Karpas-422 (cell line): Measurements from ENCODE around the gene OLFML2B. TPM values are rescaled to one million over a fixed set of nuclear protein-coding genes. Genes with fewer than 3 reads are reported as not detected.

Experiments used
- DNase-seq: peaks from one replicate; pipeline ENCODE4 v3.0.0-alpha.2; 2015
- H2AFZ ChIP-seq: fragments of 200-600 bp; sonication (generic); 2 replicates; pipeline ENCODE4 v1.6.1; 2014; ENCODE audit warnings: antibody characterized with exemption, low read length, mixed read lengths
- H3K27ac ChIP-seq: fragments of 200-600 bp; sonication (generic); 2 replicates; pipeline ENCODE4 v1.5.1; 2014; ENCODE audit warnings: mild to moderate bottlenecking, low read length, moderate library complexity
- H3K27me3 ChIP-seq: fragments of 200-600 bp; sonication (generic); 2 replicates; pipeline ENCODE4 v1.6.1; 2014; ENCODE audit warnings: low read length, mixed read lengths
- H3K36me3 ChIP-seq: fragments of 200-600 bp; sonication (generic); 2 replicates; pipeline ENCODE4 v1.6.1; 2014; ENCODE audit warnings: low read length, mixed read lengths; ENCODE audit not compliant: insufficient read depth
- H3K4me1 ChIP-seq: fragments of 200-600 bp; sonication (generic); 2 replicates; pipeline ENCODE4 v1.6.1; 2014; ENCODE audit warnings: mild to moderate bottlenecking, low read length, mixed read lengths
- H3K4me2 ChIP-seq: fragments of 200-600 bp; sonication (generic); 2 replicates; pipeline ENCODE4 v1.6.1; 2014; ENCODE audit warnings: low read length, low read depth, mild to moderate bottlenecking; ENCODE audit not compliant: poor library complexity, severe bottlenecking
- H3K4me3 ChIP-seq: fragments of 200-600 bp; sonication (generic); 2 replicates; pipeline ENCODE4 v1.5.1; 2014; ENCODE audit warnings: mild to moderate bottlenecking, antibody characterized with exemption, low read length, mixed read lengths
- H3K79me2 ChIP-seq: fragments of 200-600 bp; sonication (generic); 2 replicates; pipeline ENCODE4 v1.6.1; 2014; ENCODE audit warnings: mild to moderate bottlenecking, low read length, mixed read lengths
- H3K9ac ChIP-seq: fragments of 200-600 bp; sonication (generic); 2 replicates; pipeline ENCODE4 v1.6.0; 2014; ENCODE audit warnings: low read length
- H3K9me2 ChIP-seq: fragments of 200-600 bp; sonication (generic), shearing (Covaris generic); replicated peaks from 2 replicates; pipeline ENCODE4 v1.6.0; 2014; ENCODE audit warnings: mild to moderate bottlenecking, low read length, moderate library complexity; ENCODE audit not compliant: insufficient read depth
- H3K9me3 ChIP-seq: fragments of 300-700, 200-600 bp; sonication (generic); 2 replicates; pipeline ENCODE4 v1.6.1; 2014; ENCODE audit warnings: low read length, mixed read lengths
- H4K20me1 ChIP-seq: fragments of 200-600 bp; sonication (generic); 2 replicates; pipeline ENCODE4 v1.6.1; 2014; ENCODE audit warnings: mild to moderate bottlenecking, antibody characterized with exemption, low read length, low read depth; ENCODE audit not compliant: insufficient read depth
- total RNA-seq: library from RNA; depleted of rRNA; stranded (reverse); fragments of >200 nt; shearing (Covaris generic); gene quantifications from 2 replicates; pipeline ENCODE4 v1.2.3, GENCODE V29; 2014; ENCODE audit warnings: low replicate concordance

The OLFML2B gene
- total RNA-seq, 1 experiment from 2014 or later: not detected

GRCh38 chr1:162046921-162047320, 23.3 kb upstream of the OLFML2B start:
- no peaks in the 10 kb centered on the region for H3K9me3 ChIP-seq
- H4K20me1 ChIP-seq: no peaks in the 10 kb centered on the region
- no peaks in the 10 kb centered on the region for H3K79me2 ChIP-seq
- no peak overlapping the region for H3K4me2 ChIP-seq
- H3K27ac ChIP-seq: no peak overlapping the region
- no peaks in the 10 kb centered on the region for H3K36me3 ChIP-seq
- DNase-seq: no peak
- H3K4me1 ChIP-seq: peaks cover 13% of the 10 kb centered on the region
- no peak overlapping the region for H2AFZ ChIP-seq
- no peaks in the 10 kb centered on the region for H3K27me3 ChIP-seq
- no peaks in the 10 kb centered on the region for H3K9me2 ChIP-seq
- H3K4me3 ChIP-seq: no peak overlapping the region
- no peak overlapping the region for H3K9ac ChIP-seq

- Histone ChIP-seq H3K9me2 (no peaks in the 10 kb centered on the region), H3K4me2 (no peak overlapping the region), H3K27ac (no peak overlapping the region)
Measured at GRCh38 chr1:162042361-162042760, 18.7 kb upstream of the OLFML2B start.

GRCh38 chr1:162040657-162041056, 17.0 kb upstream of the OLFML2B start:
- H3K4me3 ChIP-seq: no peak overlapping the region

More at GRCh38 chr1:162042361-162042760, 18.7 kb upstream of the OLFML2B start:
- peaks cover 18% of the 10 kb centered on the region for H3K4me1 ChIP-seq
- no peak for DNase-seq
- H2AFZ ChIP-seq: no peak overlapping the region
- no peak overlapping the region for H3K9ac ChIP-seq
- H3K27me3 ChIP-seq: no peaks in the 10 kb centered on the region
- H3K36me3 ChIP-seq: no peaks in the 10 kb centered on the region
- H4K20me1 ChIP-seq: no peaks in the 10 kb centered on the region
- no peak overlapping the region for H3K4me3 ChIP-seq
- H3K9me3 ChIP-seq: no peaks in the 10 kb centered on the region
- H3K79me2 ChIP-seq: no peaks in the 10 kb centered on the region

GRCh38 chr1:162040001-162040400, 16.3 kb upstream of the OLFML2B start:
- Histone ChIP-seq H3K9ac (no peak overlapping the region), H3K27me3 (no peaks in the 10 kb centered on the region), H3K27ac (no peak overlapping the region), H3K4me3 (no peak overlapping the region), H3K9me2 (no peaks in the 10 kb centered on the region), H3K4me1 (peaks cover 21% of the 10 kb centered on the region), H3K79me2 (no peaks in the 10 kb centered on the region), H4K20me1 (no peaks in the 10 kb centered on the region), H3K9me3 (no peaks in the 10 kb centered on the region), H2AFZ (0 out of 2 replicates have a peak overlapping the region, but pooled peaks have one; percentile 18), H3K4me2 (peak overlapping the region; percentile 20), H3K36me3 (no peaks in the 10 kb centered on the region)
- DNase-seq: no peak

More at GRCh38 chr1:162040657-162041056, 17.0 kb upstream of the OLFML2B start:
- peaks cover 17% of the 10 kb centered on the region for H3K4me1 ChIP-seq
- H3K9ac ChIP-seq: no peak overlapping the region
- no peaks in the 10 kb centered on the region for H3K9me3 ChIP-seq
- H4K20me1 ChIP-seq: no peaks in the 10 kb centered on the region
- no peaks in the 10 kb centered on the region for H3K79me2 ChIP-seq
- H3K9me2 ChIP-seq: no peaks in the 10 kb centered on the region
- H3K4me2 ChIP-seq: peak overlapping the region; percentile 20
- 0 out of 2 replicates have a peak overlapping the region, but pooled peaks have one; percentile 18 for H2AFZ ChIP-seq
- no peak overlapping the region for H3K27ac ChIP-seq
- H3K36me3 ChIP-seq: no peaks in the 10 kb centered on the region
- no peaks in the 10 kb centered on the region for H3K27me3 ChIP-seq
- DNase-seq: peak; percentile 70

GRCh38 chr1:162038624-162039023, 15.0 kb upstream of the OLFML2B start:
- Histone ChIP-seq H3K27ac (no peak overlapping the region), H3K9me2 (no peaks in the 10 kb centered on the region)

GRCh38 chr1:162036163-162036562, 12.5 kb upstream of the OLFML2B start:
- peak overlapping the region; percentile 19 for H3K4me2 ChIP-seq
- no peaks in the 10 kb centered on the region for H3K9me3 ChIP-seq
- no peaks in the 10 kb centered on the region for H3K9me2 ChIP-seq

More at GRCh38 chr1:162038624-162039023, 15.0 kb upstream of the OLFML2B start:
- no peaks in the 10 kb centered on the region for H3K79me2 ChIP-seq
- H4K20me1 ChIP-seq: no peaks in the 10 kb centered on the region
- no peak overlapping the region for H3K4me3 ChIP-seq
- no peaks in the 10 kb centered on the region for H3K9me3 ChIP-seq
- peaks cover 21% of the 10 kb centered on the region for H3K4me1 ChIP-seq
- no peaks in the 10 kb centered on the region for H3K27me3 ChIP-seq
- H3K36me3 ChIP-seq: no peaks in the 10 kb centered on the region
- H2AFZ ChIP-seq: no peak overlapping the region
- DNase-seq: no peak
- no peak overlapping the region for H3K9ac ChIP-seq
- H3K4me2 ChIP-seq: no peak overlapping the region

GRCh38 chr1:162035241-162035640, 11.6 kb upstream of the OLFML2B start:
- no peak overlapping the region for H3K4me2 ChIP-seq
- H2AFZ ChIP-seq: no peak overlapping the region

More at GRCh38 chr1:162036163-162036562, 12.5 kb upstream of the OLFML2B start:
- Histone ChIP-seq H2AFZ (no peak overlapping the region), H3K4me1 (peaks cover 21% of the 10 kb centered on the region), H3K79me2 (no peaks in the 10 kb centered on the region), H3K27me3 (no peaks in the 10 kb centered on the region), H3K4me3 (no peak overlapping the region), H3K9ac (no peak overlapping the region), H3K27ac (no peak overlapping the region), H4K20me1 (no peaks in the 10 kb centered on the region), H3K36me3 (no peaks in the 10 kb centered on the region)
- DNase-seq: no peak

GRCh38 chr1:162033428-162033827, 9.8 kb upstream of the OLFML2B start:
- Histone ChIP-seq H3K9me2 (no peaks in the 10 kb centered on the region), H3K4me1 (peaks cover 19% of the 10 kb centered on the region), H3K4me2 (no peak overlapping the region), H3K36me3 (no peaks in the 10 kb centered on the region), H3K27ac (no peak overlapping the region), H2AFZ (no peak overlapping the region), H4K20me1 (no peaks in the 10 kb centered on the region), H3K9ac (no peak overlapping the region), H3K79me2 (no peaks in the 10 kb centered on the region), H3K9me3 (no peaks in the 10 kb centered on the region), H3K4me3 (no peak overlapping the region), H3K27me3 (no peaks in the 10 kb centered on the region)
- no peak for DNase-seq

More at GRCh38 chr1:162035241-162035640, 11.6 kb upstream of the OLFML2B start:
- no peak overlapping the region for H3K9ac ChIP-seq
- H3K4me1 ChIP-seq: peaks cover 18% of the 10 kb centered on the region; the same call in 1 of the 2 replicates
- H3K4me3 ChIP-seq: no peak overlapping the region
- H3K9me2 ChIP-seq: no peaks in the 10 kb centered on the region
- H3K79me2 ChIP-seq: no peaks in the 10 kb centered on the region
- no peaks in the 10 kb centered on the region for H4K20me1 ChIP-seq
- no peaks in the 10 kb centered on the region for H3K9me3 ChIP-seq
- H3K27me3 ChIP-seq: no peaks in the 10 kb centered on the region
- H3K27ac ChIP-seq: no peak overlapping the region
- no peaks in the 10 kb centered on the region for H3K36me3 ChIP-seq
- DNase-seq: no peak
